ENCODE data around the gene LRRC27. TPM values are rescaled to one million over a fixed set of nuclear protein-coding genes. Genes with fewer than 3 reads are reported as not detected.

LRRC27 gene
- total and polyA plus RNA-seq, 2 of the 4 experiments (the other 2 are of a cell fraction) = 3.8 to 5.3 TPM

- H3K27me3 ChIP-seq (ENCODE audit: control insufficient read depth, insufficient read depth, low read length) = no peaks in the 10 kb centered on the region
- H3K9me1 ChIP-seq (ENCODE audit: insufficient read depth, low read length) = 0 out of 2 replicates have a peak, but pooled peaks cover 2% of the 10 kb centered on the region
- no peak overlapping the region for H2BK15ac ChIP-seq (ENCODE audit: low read depth, low read length)
- TF ChIP-seq RAD21 (IDR thresholded peaks at IDR 0.05; ENCODE audit: low read length) (no peak), ELK1 (IDR thresholded peaks at IDR 0.05; ENCODE audit: borderline replicate concordance, low read depth, low read length) (no peak), CEBPB (IDR thresholded peaks at IDR 0.05; ENCODE audit: low read depth, low read length) (no peak), POLR2A (IDR thresholded peaks at IDR 0.05; ENCODE audit: low read depth, low read length) (no peak), CHD1 (IDR thresholded peaks at IDR 0.05; ENCODE audit: low read depth, low read length) (no peak), RFX5 (IDR thresholded peaks at IDR 0.05; ENCODE audit: low read depth, low read length) (no peak), BHLHE40 (IDR thresholded peaks at IDR 0.05; ENCODE audit: low read depth, low read length) (no peak), USF2 (IDR thresholded peaks at IDR 0.05; ENCODE audit: low read depth, low read length) (no peak), FOS (IDR thresholded peaks at IDR 0.05; ENCODE audit: low read depth, low read length) (no peak), SMC3 (IDR thresholded peaks at IDR 0.05; ENCODE audit: low read depth, low read length) (no peak), MXI1 (IDR thresholded peaks at IDR 0.05; ENCODE audit: borderline replicate concordance, low read depth, low read length) (no peak), CTCF (conservative IDR thresholded peaks at IDR 0.05; ENCODE audit: low read depth, low read length) (no peak), RCOR1 (IDR thresholded peaks at IDR 0.05; ENCODE audit: insufficient replicate concordance, low read length) (no peak), NFE2L2 (IDR thresholded peaks at IDR 0.05; ENCODE audit: low read depth, low read length) (no peak), MAFK (IDR thresholded peaks at IDR 0.05; ENCODE audit: low read depth, low read length) (no peak), MAZ (IDR thresholded peaks at IDR 0.05; ENCODE audit: borderline replicate concordance, low read depth, low read length) (no peak)
- H3K4me1 ChIP-seq (ENCODE audit: control insufficient read depth, insufficient read depth, low read length) = no peaks in the 10 kb centered on the region
- H3K14ac ChIP-seq (replicated peaks; ENCODE audit: low read depth, low read length) = no peak overlapping the region
- intact Hi-C loops (cut with micrococcal nuclease) (no loop called here), dilution Hi-C loops (cut with HindIII; ENCODE audit: low sequenced_read_pairs, unreplicated experiment) (no loop called here), in situ Hi-C loops (cut with MboI; ENCODE audit: low sequenced_read_pairs) (no loop called here)
- POLR2A ChIA-PET (ENCODE audit: unreplicated experiment) = no interaction called here
- H2AK9ac ChIP-seq (replicated peaks; ENCODE audit: low read depth, low read length, poor library complexity) = no peak overlapping the region
- no peak for DNase-seq
- peaks cover 6% of the 10 kb centered on the region; the same call in 1 of the 2 replicates for H3K36me3 ChIP-seq (ENCODE audit: control insufficient read depth, insufficient read depth, low read length)
- no peak overlapping the region for H2BK20ac ChIP-seq (ENCODE audit: low read depth, low read length)
- H3K4me2 ChIP-seq (ENCODE audit: low read depth, low read length) = no peak overlapping the region
- H3K4ac ChIP-seq (ENCODE audit: low read depth, low read length) = no peak overlapping the region
- no peak overlapping the region for H4K91ac ChIP-seq (ENCODE audit: insufficient read depth, low read depth, low read length)
- no peak overlapping the region for H3K56ac ChIP-seq (ENCODE audit: extremely low read depth, insufficient read depth, low read length)
- no peak overlapping the region for H3K27ac ChIP-seq (ENCODE audit: insufficient read depth, low read length)
- no peak overlapping the region for H4K5ac ChIP-seq (ENCODE audit: low read depth, low read length)
- no peak for ATAC-seq (ENCODE audit: low read depth)
- H3K9me3 ChIP-seq (ENCODE audit: control insufficient read depth, insufficient read depth, low read length) = no peaks in the 10 kb centered on the region
- no peaks in the 10 kb centered on the region for H3K79me1 ChIP-seq (ENCODE audit: low read depth in 1 of 2, low read length in 2 of 2)
- no peak overlapping the region for H4K8ac ChIP-seq (ENCODE audit: low read depth in 2 of 2, low read length in 2 of 2)
- WGBS, 2 experiments (ENCODE audit: extremely low coverage in 2 of 2, insufficient read length in 1 of 2) = 100% methylated on average over 6 of the region's 13 CpGs; no CpG with 5 or more reads in 1 of the 2 experiments
- H2BK5ac ChIP-seq (ENCODE audit: low read depth, low read length, poor library complexity, severe bottlenecking) = no peak overlapping the region
- no TSS peak for BruUV-seq (replicated peaks)
- H3K23ac ChIP-seq (ENCODE audit: low read depth, low read length) = no peak overlapping the region
- H2AK5ac ChIP-seq (ENCODE audit: low read depth, low read length) = no peak overlapping the region
- H3K9ac ChIP-seq (ENCODE audit: low read depth, low read length) = no peak overlapping the region
- H2BK120ac ChIP-seq (ENCODE audit: low read depth, low read length) = no peak overlapping the region
- no peak overlapping the region for H2AFZ ChIP-seq (replicated peaks; ENCODE audit: low read length, poor library complexity)
- H3K18ac ChIP-seq (ENCODE audit: low read depth, low read length) = no peak overlapping the region
- no peaks in the 10 kb centered on the region for H4K20me1 ChIP-seq (ENCODE audit: insufficient read depth, low read length)
- no peak overlapping the region for H3K4me3 ChIP-seq (ENCODE audit: insufficient read depth, low read depth, low read length)
- CTCF ChIA-PET = interaction anchor here (1.0 kb wide), 1 partner anchor 9 kb away, joined by 4 read pairs; no protein-coding TSS in a partner anchor
These were observed 37.7 kb downstream of the LRRC27 start for GRCh38 chr10:132369636-132370185.
